Cardiac muscle cell (in vitro differentiated cells and primary cell): ENCODE results near the gene TNNC2. TPM values are rescaled to one million over a fixed set of nuclear protein-coding genes. Genes with fewer than 3 reads are reported as not detected.

Source experiments
- DNase-seq, 2 donors: peaks; one replicate each; pipeline versions ENCODE4 v3.0.0 to v3.0.0-alpha.2; 2010 to 2017; ENCODE audit warnings: low read depth in 1 of 2, low spot score in 1 of 2
- H3K27ac ChIP-seq: fragments of 200-600 bp; sonication (generic); 2 replicates; pipeline ENCODE4 v1.5.1; 2016
- H3K27me3 ChIP-seq: fragments of 200-600 bp; sonication (generic); 2 replicates; pipeline ENCODE4 v1.6.0; 2016; ENCODE audit warnings: control low read depth
- H3K36me3 ChIP-seq: fragments of 200-600 bp; sonication (generic); 2 replicates; pipeline ENCODE4 v1.5.1; 2016; ENCODE audit warnings: control low read depth
- H3K4me1 ChIP-seq: fragments of 200-600 bp; sonication (generic); 2 replicates; pipeline ENCODE4 v1.8.1; 2017; ENCODE audit warnings: low read depth, mild to moderate bottlenecking, mixed run types
- H3K4me3 ChIP-seq: fragments of 200-600 bp; sonication (generic); 2 replicates; pipeline ENCODE4 v1.5.1; 2016; ENCODE audit warnings: mild to moderate bottlenecking
- H3K9me3 ChIP-seq: fragments of 200-600 bp; sonication (generic); 2 replicates; pipeline ENCODE4 v1.5.1; 2017; ENCODE audit warnings: low read depth, mild to moderate bottlenecking, control low read depth
- polyA plus RNA-seq: library from polyadenylated mRNA; unstranded; fragments of >200 nt; fragmentation: Nextera tagmentation; extraction: Ambion mirVana; gene quantifications from 2 replicates; pipeline ENCODE4 v1.2.1, GENCODE V29; 2016
- total RNA-seq: library from RNA; depleted of rRNA; stranded (reverse); fragments of >200 nt; gene quantifications from 2 replicates; pipeline ENCODE4 v1.2.3, GENCODE V29; 2016
- TF ChIP-seq, protein P1 (sequence below): IDR thresholded peaks from 2 replicates; pipeline ENCODE4 v1.5.1; 2012; ENCODE audit warnings: low read depth, mild to moderate bottlenecking, low read length

Gene TNNC2
- total and polyA plus RNA-seq, 2 experiments from 2014 or later: 36.0 to 96.3 TPM

DNA sequence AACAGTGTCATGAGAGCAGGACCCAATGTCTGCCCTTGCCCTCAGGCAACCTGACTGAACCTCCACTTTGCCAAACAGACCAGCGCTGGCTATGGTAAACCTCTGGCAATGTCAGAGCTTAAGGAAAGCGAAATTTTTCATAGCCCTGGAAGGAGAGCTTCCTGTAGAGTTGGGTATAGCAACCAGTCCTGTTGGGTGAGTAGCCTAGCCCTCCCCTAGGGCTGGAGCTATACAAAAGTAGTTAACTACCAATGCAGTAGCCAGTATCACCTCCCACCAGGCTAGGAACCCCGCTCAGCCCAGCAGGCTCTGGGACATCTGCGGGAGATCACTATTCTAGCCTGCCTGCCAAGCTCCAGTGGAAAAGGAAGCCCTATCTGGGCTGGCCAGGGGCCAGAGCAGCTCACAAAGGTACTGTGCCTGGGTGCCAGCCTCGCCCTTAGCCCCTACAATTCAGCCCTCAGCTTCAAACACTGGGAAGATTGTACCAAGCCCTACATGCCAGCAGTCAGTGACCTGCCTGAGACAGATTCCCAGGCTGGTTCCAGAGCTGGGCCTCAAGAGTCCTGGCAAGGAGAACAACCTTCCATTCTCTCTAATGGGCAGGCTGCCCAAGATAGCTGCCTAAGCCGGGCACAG lies 43.3 kb downstream of the TNNC2 start:
- no peaks in the 10 kb centered on the region for H3K9me3 ChIP-seq
- TF ChIP-seq, protein P1, sequence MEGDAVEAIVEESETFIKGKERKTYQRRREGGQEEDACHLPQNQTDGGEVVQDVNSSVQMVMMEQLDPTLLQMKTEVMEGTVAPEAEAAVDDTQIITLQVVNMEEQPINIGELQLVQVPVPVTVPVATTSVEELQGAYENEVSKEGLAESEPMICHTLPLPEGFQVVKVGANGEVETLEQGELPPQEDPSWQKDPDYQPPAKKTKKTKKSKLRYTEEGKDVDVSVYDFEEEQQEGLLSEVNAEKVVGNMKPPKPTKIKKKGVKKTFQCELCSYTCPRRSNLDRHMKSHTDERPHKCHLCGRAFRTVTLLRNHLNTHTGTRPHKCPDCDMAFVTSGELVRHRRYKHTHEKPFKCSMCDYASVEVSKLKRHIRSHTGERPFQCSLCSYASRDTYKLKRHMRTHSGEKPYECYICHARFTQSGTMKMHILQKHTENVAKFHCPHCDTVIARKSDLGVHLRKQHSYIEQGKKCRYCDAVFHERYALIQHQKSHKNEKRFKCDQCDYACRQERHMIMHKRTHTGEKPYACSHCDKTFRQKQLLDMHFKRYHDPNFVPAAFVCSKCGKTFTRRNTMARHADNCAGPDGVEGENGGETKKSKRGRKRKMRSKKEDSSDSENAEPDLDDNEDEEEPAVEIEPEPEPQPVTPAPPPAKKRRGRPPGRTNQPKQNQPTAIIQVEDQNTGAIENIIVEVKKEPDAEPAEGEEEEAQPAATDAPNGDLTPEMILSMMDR: no peak
- H3K27ac ChIP-seq: no peak overlapping the region
- no peaks in the 10 kb centered on the region for H3K4me1 ChIP-seq
- H3K27me3 ChIP-seq: no peaks in the 10 kb centered on the region
- H3K4me3 ChIP-seq: no peak overlapping the region
- DNase-seq: peak in 1 of 2 donors; percentile 29
- no peaks in the 10 kb centered on the region for H3K36me3 ChIP-seq

DNA sequence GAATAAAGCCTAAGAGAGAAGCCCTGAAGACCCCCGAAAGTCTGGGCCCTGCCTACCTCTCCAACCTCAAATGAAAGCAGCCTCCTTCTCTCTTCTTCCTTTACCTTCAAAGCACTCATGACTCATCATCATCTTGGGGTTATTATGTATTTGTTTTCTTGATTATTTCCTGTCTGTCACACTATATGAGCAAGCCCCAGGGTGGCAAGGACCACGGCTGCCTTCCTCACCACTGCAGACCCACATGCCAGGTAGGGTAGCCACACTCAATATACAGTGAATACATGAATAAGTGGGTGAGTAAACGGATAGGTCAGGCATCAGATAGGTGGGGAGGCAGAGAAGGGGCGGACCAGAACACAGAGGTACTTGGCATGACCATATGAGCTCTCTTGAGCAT lies 44.2 kb downstream of the TNNC2 start:
- no peaks in the 10 kb centered on the region for H3K27me3 ChIP-seq
- no peaks in the 10 kb centered on the region for H3K9me3 ChIP-seq
- no peak overlapping the region for H3K27ac ChIP-seq
- no peak for DNase-seq
- no peak overlapping the region for H3K4me3 ChIP-seq
- H3K36me3 ChIP-seq: no peaks in the 10 kb centered on the region
- TF ChIP-seq, protein P1: no peak
- H3K4me1 ChIP-seq: no peaks in the 10 kb centered on the region

DNA sequence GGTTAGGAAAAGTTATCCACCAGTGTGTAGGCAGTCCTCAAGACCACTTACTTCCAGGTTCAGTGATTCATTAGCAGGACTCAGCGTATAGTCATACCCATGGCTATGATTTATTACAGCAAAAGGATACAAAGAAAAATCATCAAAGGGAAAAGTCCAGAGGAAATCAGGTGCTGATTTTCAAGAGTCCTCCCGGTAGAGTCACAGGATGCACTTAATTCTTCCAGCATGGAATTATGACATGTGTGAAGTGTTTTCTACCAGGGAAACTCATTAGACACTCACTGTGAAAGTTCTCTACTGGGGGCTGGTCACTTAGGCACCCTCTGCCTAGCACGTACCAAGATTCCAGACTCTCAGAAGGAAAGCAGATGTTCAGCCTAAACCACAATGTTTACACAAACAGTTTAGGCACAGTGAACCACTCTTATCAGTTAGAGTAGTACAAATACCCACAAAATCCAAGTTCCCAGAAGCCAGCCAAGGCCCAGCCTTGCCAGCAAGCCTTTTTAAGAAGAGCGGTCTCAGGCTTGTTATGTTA lies 45.7 kb downstream of the TNNC2 start:
- no peaks in the 10 kb centered on the region for H3K9me3 ChIP-seq
- no peak overlapping the region for H3K4me3 ChIP-seq
- H3K27ac ChIP-seq: no peak overlapping the region
- no peaks in the 10 kb centered on the region for H3K27me3 ChIP-seq
- H3K4me1 ChIP-seq: no peaks in the 10 kb centered on the region
- H3K36me3 ChIP-seq: no peaks in the 10 kb centered on the region
- peak in 1 of 2 donors; percentile 88 for DNase-seq
- TF ChIP-seq, protein P1: no peak

- H3K9me3 ChIP-seq: no peaks in the 10 kb centered on the region
- TF ChIP-seq, protein P1: no peak
- DNase-seq: no peak
- H3K4me1 ChIP-seq: no peaks in the 10 kb centered on the region
- no peaks in the 10 kb centered on the region for H3K27me3 ChIP-seq
- no peak overlapping the region for H3K4me3 ChIP-seq
- no peaks in the 10 kb centered on the region for H3K36me3 ChIP-seq
- H3K27ac ChIP-seq: no peak overlapping the region
These were observed 47.0 kb downstream of the TNNC2 start for GRCh38 chr20:45780159-45780558.

- H3K4me3 ChIP-seq: no peak overlapping the region
- H3K27ac ChIP-seq: no peak overlapping the region
- H3K27me3 ChIP-seq: no peaks in the 10 kb centered on the region
- DNase-seq: peak in 1 of 2 donors; percentile 98
- no peaks in the 10 kb centered on the region for H3K4me1 ChIP-seq
- no peaks in the 10 kb centered on the region for H3K36me3 ChIP-seq
- H3K9me3 ChIP-seq: no peaks in the 10 kb centered on the region
- TF ChIP-seq, protein P1: no peak
These were observed 47.8 kb downstream of the TNNC2 start for GRCh38 chr20:45779011-45779915.
